Fibroblast of skin of left quadriceps (primary cell): ENCODE data around the gene TNRC6B.
"Not testable (repeated sequence)": the region's sequence is repeated elsewhere in the genome, so short reads cannot be mapped to it uniquely, and the experiment has no call there.

Experiments
- DNase-seq, 2 experiments: peaks; one replicate each; pipeline ENCODE4 v3.0.0-alpha.2; 2013; ENCODE audit warnings: low read depth in 2 of 2

The TNRC6B gene

DNA sequence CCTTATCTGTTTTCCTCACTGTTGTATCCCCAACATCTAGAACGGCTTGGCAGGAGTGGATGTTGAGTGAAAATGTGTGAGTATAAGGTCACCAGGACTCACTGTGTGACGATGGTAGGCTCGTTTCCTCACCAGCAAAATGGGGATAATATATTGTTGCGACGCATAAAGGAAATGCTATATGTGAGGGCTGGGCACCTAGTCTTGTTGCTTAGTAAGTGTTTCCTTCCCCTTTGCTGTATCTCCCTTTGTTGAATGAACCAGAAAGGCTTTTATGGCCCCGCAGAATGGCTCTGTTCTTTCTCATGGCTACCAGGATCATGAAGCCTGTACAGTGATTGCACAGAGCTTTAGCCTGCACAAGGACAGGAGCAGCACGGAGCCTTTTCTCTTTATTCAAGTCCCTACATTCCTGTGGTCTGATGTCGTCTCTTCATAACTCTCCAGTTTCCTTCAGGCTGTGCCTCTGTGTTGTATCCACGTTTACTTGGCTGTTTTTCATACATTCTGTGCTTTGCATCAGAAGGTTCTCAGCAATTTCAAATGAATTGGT lies 5.4 kb downstream of the TNRC6B start:
- DNase-seq: peak; percentile 72

DNA sequence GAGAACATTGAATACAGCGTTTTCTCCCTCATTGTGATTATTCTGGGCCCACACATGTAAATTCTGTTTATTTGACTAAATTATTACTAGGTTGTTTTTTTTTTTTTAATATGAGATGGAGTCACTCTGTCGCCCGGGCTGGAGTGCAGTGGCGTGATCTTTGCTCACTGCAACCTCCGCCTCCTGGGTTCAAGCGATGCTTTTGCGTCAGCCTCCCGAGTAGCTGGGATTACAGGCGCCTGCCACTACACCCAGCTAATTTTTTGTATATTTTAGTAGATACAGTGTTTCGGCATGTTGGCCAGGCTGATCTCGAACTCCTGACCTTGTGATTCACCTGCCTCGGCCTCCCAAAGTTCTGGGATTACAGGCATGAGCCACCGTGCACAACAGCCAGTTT lies 5.9 kb downstream of the TNRC6B start:
- DNase-seq: not testable (repeated sequence)

DNA sequence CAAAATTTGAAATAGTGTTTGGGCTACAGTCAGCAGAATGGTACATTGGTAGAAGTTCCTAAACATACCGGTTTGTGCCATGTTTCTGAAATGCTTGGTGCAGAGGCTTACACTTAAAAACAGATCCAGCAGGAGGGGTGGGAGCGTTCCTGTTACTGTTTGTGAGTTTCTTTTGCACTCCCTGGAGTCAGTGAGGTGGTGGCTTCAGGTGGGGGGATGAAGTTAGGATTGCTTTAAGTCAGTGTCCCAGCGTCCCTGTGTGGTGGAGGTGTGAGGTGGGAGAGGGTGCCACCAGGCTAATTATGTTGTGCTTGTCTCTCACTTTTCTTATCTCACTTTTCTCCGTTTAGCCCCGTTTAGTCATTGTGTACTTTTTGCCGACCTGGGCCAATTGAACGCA lies 9.7 kb downstream of the TNRC6B start:
- DNase-seq: no peak

DNA sequence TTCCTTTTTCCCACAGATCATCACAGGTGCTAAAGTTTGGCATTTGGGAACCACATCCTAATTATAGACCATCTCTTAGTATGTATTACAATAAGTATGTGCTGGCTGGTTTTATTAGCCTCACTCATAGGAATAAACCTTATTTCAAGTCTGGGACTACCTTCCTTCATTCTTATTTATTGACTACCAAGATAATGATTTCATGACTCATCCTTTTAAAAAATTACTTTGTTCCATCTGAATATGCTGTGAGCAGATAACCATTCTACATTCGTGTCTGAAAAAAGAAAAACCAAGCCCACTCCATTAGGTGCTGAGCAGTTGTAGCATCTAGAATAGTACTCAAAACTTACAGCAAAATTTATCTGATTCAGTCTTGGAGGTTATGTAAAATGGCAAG lies 12.3 kb downstream of the TNRC6B start:
- no peak for DNase-seq

DNA sequence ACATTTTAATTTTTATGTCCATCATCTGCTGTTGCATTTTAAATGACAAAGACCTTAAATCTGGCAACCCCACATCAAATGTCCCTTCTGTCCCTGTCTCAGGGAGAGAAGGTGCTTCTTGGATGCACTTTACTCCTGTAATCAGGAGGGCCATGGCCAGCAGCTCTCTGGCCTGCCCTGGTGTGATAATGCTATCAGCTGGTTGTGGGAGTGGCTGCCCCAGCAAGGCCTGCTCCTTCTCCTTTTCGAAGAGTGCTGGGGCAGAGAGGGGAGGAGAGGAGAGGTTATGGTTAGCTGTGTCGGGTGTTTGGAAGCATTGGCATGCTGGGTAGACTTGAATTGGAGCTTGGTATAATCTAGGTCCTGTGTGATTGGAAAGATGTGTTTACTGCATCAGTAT lies 12.8 kb downstream of the TNRC6B start:
- DNase-seq: no peak

DNA sequence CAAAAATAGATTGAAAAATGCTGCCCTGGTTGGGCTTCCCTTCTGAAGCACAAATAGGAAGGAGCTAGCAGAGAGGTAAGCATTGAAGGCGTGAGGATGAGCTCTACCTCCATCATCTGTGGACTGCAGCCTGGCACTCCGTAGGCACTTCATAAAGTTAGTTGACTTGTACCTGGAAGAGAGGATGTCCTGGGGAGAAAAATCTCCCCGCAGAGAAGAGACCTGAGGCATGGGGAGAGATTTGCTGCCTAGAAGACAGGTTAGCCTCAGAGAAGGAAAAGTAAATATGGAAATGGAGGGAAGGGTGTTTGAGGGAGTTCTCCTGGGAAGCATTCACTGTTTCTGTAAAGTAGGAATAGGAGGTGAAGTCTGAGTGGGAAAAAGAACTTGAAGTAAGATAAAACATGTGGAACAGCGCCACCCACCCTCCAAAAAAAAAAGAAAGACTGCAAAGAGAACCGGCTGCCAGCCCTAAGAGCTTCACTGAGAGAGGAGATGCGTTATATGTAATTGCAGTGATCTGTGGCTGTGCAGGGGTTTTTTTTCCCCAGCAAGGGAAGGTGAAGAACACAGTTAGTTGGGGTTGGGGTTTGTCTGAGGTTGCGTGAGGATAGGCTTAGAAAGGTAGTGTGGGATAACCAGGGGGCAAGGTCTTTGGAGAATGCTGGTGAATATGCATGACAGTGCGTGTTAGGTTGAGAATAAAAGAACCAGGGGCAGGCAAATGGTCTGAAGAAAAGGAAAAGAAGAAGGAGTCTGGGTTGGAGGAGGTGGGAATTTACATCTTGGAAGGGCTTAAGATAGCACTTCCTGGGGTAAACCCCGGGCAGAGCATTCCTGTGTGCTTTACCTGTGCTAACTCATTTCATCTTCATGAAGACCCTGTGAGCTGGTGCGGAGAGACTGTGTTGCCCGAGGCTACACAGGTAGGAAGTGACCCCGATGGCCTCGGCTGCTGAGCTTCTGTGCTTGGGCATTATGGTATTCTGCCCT lies 16.0 kb downstream of the TNRC6B start:
- DNase-seq: no peak

DNA sequence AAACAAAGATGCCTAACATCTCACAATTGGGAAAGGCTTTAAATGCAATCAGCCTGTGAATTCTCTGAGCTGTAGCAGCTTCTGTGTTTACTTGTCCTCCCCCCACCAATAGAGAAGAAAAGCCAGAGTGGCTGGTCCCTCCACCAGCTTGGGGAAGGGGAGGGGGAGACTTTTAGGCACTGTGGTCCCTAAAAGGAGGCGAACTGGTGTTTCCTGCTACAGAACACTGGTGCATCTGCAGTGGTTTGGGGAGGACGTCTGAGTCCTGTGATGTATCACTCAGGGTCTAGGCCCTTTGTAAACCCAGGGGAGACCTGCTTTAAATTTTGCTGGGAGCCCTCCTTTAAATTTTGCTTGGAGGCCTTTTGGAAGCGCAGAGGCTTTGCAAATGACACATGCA lies 16.9 kb downstream of the TNRC6B start:
- DNase-seq: no peak

DNA sequence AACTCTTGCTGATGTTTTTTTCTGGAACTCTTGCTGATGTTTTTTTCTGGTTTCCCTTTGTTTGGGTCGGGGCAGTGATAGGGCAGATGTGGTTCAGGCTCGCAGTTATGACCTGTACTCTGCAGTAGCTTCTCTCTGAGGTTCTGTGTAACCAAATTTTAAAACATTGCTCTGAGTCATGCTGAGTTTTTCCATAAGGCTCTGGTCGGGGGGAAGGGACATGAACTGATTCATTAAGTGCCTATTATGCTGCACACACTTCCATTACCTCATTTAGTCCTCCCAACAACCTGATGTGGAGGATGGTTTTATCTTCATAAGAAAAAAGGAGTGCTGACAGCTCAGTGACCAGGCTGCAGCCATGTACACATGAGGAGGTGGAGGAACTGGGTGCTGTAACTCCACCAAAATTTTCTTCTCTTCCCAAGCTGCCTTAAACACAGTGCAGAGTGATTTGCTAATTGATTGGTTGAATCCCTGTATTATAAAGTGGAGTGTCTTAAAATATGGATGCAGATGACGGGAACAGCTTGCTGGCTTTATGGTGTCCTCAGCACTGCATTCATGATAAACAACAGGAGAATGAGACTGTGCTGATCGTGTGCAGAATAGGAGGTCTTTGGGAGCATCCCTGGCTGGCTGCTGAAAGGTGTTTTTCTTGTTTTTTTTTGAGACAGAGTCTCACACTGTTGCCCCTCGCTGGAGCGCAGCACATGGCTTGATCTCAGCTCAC lies 19.1 kb downstream of the TNRC6B start:
- DNase-seq: peak; percentile 82 to 83

DNA sequence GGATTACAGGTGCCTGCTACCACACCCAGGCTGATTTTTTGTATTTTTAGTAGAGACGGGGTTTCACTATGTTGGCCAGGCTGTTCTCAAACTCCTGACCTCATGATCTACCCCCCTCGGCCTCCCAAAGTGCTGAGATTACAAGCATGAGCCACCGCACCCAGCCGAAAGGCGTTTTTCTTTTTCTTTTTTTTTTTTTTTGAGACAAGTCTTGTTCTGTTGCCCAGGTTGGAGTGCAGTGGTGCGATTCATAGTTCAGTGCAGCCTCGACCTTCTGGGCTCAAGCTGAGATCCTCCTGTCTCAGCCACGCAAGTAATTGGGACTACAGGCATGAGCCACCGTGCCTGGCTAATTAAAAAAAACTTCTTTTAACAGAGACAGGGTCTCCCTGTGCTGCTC lies 19.7 kb downstream of the TNRC6B start:
- DNase-seq: not testable (repeated sequence)

DNA sequence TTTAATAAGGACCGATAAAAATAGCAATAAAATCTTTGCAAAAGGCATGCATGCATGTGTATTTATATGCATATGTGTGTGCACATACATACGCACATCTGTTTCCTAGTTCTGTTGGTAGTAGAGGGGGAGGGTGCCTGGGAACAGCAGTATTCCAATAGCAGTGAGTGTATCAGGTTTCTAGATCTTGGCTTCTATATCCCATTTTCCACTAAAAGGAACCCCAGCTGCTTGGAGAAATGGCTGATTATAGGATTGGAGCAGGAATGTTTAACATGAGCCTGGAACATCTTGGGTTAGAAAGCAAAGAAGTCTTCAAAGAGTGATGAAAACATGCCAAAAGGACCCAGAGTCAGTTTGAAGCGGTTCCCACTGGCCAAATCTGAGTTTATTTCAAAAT lies 21.0 kb downstream of the TNRC6B start:
- DNase-seq: no peak

DNA sequence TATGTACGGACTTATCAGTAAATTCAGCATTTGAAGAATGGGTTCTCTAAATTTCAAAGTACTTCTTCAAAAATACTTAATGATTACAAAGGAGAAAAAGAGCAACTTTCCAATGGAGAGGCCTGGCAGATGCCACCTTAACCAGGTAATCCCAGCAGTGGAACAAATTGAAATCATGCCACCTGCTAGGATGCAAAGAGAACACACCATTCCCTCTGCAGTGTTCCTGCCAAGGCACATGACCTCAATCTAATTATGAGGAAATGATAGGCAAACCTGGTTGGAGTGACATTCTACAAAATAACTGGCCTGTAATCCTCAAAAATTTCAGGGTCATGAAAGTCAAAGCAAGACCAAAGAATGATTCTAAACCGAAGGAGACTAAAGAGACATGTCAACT lies 21.5 kb downstream of the TNRC6B start:
- DNase-seq: no peak

DNA sequence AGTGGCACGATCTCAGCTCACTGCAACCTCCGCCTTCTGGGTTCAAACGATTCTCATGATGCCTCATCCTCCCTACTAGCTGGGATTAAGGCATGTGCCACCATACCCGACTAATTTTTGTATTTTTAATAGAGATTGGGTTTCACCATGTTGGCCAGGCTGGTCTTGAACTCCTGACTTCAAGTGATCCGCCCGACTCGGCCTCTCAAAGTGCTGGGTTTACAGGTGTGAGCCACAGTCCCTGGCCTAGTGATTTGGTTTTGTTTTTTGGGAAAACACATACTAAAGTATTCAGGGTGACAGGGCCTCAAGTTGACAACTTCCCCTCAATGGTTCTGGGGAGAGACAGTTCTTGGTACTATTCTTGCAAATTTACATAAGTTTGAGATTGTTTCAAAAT lies 22.1 kb downstream of the TNRC6B start:
- DNase-seq: no peak

DNA sequence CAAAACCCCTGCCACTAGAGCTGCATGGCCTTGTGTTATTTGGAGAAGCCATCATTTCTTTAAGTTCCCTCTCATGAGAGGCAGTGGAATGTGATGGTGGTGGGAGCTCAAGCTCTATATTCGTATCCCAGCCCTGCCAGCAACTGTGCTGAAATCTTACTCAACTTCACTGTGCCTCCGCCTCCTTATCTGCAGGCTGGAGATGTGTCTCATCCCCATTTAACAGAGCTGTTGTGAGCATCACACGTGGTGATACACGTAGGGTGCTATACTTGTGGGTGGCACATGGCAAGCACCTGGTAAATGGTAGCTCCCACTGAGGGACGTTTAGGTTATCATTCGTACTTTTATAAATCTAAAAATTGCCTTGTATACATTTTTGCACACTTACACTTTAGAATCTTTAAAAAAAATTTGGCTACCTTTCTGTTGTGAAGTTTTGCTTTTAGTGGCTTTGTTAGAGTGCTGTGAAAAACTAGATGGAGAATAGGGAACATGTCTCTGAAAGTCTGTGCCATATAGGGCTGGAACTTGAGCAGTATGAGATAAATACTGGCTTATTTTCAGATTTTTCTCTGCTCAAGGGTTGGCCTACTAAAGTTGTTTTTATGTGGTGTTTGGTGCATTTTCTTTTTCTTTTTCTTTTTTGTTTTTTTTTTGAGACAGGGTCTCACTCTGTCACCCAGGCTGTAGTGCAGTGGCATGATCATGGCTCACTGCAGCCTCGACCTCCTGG lies 23.2 kb downstream of the TNRC6B start:
- DNase-seq: no peak

DNA sequence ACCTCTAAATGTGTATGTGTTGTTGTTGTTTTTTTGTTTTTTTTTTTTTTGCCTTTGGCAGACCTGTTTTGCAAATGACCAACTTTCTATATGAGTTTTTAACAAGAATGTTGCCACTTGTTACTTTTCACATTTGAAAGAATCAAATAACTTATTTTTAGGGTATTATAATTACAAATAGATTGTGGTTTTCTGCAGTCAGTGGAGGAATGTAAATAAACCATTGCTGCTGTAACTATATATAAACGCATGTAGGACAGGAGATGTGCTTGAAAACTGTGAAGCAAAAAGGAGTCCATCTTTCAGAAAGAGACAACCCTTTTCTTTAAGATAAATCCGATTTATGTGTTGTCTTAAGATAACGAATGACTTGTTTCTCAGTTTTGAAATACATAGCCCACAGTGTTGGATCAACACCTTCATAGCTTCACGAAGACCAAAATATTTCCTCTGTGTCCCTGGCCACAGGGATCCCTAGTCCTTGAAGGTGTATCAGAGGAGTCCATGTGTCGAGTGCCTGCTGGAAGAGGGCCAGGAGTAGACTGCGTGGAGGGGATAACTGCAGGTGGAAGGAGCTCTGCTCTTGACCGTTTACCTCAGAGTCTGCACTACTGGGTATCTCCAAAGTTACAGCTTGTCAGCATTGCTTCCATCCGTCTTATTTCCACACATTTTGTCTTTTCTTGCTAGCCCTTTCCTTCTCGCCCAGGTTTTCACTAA lies 24.7 kb downstream of the TNRC6B start:
- DNase-seq: no peak

DNA sequence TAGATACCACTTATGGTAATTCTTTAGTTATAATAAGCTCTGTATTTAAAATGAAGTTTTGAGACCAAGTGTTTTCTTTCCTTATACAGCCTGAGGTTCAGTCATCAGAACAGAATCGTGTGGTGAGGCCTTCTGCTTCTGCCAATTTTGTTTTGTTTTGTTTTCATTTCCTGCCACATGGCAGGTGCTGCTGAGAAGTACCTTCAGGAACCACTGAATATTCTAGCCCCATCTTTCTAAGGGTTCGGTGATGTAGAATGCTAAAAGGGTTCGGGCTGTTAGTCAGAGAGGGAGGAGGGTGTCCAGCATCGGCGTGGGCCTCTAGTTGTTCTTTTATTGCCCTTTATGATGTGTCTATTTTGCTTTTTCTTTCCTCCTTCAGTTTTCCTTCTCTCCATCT lies 25.8 kb downstream of the TNRC6B start:
- DNase-seq: no peak

DNA sequence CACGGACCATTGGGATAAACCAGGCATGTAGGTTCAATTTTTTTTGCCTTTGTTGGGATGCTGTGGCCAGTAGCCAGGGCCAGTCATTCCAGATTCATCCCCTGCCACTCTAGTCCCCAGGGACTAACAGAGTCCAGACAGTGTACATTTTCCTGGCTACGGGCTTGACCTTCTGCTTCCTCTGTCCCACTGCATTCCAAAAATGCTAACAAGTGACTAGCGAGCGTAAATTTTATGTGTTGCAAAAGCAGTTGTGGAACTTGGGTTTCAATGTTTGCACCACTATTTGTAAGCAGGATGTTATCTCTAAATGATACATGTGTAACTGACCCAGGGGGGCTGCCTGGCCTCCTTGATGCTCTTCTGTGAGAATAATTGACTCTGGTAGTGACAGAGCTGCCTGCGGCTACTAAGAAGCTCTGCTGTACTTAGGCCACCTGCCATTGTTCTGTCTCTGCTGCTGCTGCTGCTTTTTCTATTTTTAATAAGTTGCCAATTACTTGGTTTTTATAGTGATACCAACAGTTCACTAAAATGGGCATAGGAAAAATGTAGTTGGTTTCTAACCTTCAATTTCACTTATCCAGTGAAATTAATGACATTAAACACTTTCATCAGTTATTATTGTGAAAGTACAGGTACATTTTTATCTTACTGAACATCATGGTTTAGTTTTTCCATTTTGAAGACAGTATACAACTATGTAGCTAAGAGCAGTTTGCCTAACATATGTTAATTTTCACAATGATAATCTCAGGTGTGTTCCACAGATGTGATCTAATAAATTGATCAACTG lies 26.8 kb downstream of the TNRC6B start:
- peak in 1 of 2 experiments; percentile 37 for DNase-seq

DNA sequence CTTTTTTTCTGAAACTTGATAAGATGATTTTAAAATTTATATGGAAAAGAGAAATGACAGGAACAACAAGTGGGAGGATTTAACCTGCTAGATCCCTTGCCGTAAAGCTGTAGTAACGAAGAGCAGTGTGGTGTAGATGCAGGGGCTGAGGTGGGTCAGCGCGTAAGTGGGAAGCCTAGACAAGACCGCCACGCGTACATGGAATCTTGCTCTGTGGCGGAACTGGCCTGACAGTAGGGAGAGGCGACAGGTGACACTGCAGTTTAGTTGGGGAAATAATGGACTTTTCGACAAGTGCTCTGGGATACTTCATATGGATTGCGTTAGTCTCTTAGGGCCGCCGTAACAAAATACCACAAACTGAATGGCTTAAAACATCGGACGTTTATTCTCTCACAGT lies 28.8 kb downstream of the TNRC6B start:
- no peak for DNase-seq

DNA sequence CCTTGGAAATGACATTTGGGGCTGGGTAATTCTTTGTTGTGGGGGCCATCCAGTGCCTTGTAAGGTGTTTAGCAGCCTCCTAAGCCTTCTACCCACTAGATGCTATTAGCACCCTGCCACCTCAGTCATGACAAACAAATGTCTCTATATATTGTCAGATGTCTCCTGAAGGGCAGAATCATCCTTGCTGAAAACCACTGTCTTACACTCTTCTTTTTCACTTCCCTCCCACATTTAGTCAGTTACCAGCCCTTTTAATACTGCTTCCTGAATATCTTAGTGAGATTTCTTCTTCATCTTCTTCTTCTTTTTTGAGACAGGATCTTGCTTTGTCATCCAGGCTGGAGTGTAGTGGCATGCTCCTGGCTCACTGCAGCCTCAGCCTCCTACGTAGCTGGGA lies 33.1 kb downstream of the TNRC6B start:
- DNase-seq: no peak

DNA sequence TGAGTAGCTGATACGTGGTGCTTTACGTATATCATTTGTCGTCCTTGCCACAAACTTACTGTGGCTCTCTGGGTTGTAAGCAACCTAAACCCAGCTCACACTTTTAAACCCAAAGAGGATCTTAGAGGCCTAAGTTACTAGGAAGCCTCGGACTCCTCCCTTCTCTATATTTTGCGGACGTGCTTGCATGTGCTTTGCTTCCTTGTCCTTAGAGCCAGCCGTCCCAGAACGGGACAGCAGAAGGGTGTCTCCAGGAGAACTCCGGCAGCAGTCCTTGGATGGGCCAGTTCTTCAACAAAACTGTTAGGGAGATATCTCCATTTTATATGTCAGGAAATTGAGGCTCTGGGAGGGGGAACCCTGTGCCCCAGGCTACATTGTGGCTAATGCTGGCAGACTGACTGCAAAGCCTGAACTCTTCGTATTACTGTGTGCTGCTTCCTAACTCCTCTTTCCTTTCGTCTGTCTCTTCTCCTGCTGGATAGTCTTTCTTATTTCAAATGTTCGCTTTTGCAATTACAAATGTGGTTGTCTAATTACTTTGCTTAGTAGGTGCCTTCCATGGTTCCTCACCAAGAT lies 33.8 kb downstream of the TNRC6B start:
- no peak for DNase-seq

DNA sequence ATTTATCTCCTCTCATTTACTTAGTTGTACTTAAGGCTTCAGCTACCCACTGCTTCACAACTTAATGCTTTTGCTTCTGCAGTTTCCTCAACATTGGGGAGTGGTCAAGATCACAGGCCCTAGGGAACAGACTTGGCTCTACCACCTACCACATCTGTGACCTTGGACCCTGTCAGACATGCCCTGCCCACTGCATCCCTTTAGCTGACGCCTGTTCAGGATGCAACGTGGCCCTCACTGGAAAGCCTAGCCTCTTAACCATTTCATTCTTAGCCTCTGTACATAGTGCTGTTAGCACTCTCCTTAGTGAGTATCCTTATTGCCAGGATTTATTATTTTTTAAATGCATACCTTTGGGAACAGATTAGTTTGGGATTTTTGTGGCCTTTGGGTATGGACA lies 34.4 kb downstream of the TNRC6B start:
- DNase-seq: no peak
